Hepatocyte (in vitro differentiated cells): ENCODE results near the gene SCAI. TPM values are rescaled to one million over a fixed set of nuclear protein-coding genes. Genes with fewer than 3 reads are reported as not detected.

Experiments
- DNase-seq: peaks from one replicate; pipeline ENCODE4 v3.0.0-alpha.2; 2016; ENCODE audit warnings: low spot score
- H2AFZ ChIP-seq: fragments of 200-600 bp; sonication (generic); 2 replicates; pipeline ENCODE4 v1.6.0; 2016; ENCODE audit warnings: antibody characterized with exemption, mild to moderate bottlenecking
- H3K27ac ChIP-seq: fragments of 200-600 bp; sonication (generic); 2 replicates; pipeline ENCODE4 v1.5.1; 2016; ENCODE audit warnings: mild to moderate bottlenecking
- H3K27me3 ChIP-seq: fragments of 200-600 bp; sonication (generic); 2 replicates; pipeline ENCODE4 v1.6.1; 2016
- H3K36me3 ChIP-seq: fragments of 200-600 bp; sonication (generic); replicated peaks from 2 replicates; pipeline ENCODE4 v1.5.1; 2016; ENCODE audit warnings: low read depth; ENCODE audit not compliant: insufficient read depth
- H3K4me1 ChIP-seq: fragments of 200-600 bp; sonication (generic); 2 replicates; pipeline ENCODE4 v1.5.1; 2016; ENCODE audit warnings: mild to moderate bottlenecking, moderate library complexity; ENCODE audit not compliant: insufficient read depth
- H3K4me2 ChIP-seq: fragments of 200-600 bp; sonication (generic); 2 replicates; pipeline ENCODE4 v1.6.0; 2016
- H3K4me3 ChIP-seq: fragments of 200-600 bp; sonication (generic); 2 replicates; pipeline ENCODE4 v1.5.1; 2016; ENCODE audit warnings: mild to moderate bottlenecking
- H3K79me2 ChIP-seq: fragments of 200-600 bp; sonication (generic); 2 replicates; pipeline ENCODE4 v1.6.0; 2017; ENCODE audit warnings: mild to moderate bottlenecking
- H3K9me2 ChIP-seq: fragments of 200-600 bp; sonication (generic); replicated peaks from 2 replicates; pipeline ENCODE4 v1.6.0; 2017; ENCODE audit warnings: mild to moderate bottlenecking; ENCODE audit not compliant: insufficient read depth
- H3K9me3 ChIP-seq: fragments of 200-600 bp; sonication (generic); 2 replicates; pipeline ENCODE4 v1.5.1; 2016; ENCODE audit warnings: low read depth, mild to moderate bottlenecking
- H4K20me1 ChIP-seq: fragments of 200-600 bp; sonication (generic); 2 replicates; pipeline ENCODE4 v1.6.0; 2016; ENCODE audit warnings: mild to moderate bottlenecking; ENCODE audit not compliant: insufficient read depth, poor library complexity, severe bottlenecking
- CTCF ChIP-seq: fragments of 200-600 bp; sonication (generic); IDR thresholded peaks from 2 replicates; pipeline ENCODE4 v1.5.1; 2016; ENCODE audit warnings: antibody characterized with exemption, mild to moderate bottlenecking; ENCODE audit not compliant: poor library complexity
- EZH2 ChIP-seq: fragments of 200-600 bp; sonication (generic); IDR thresholded peaks from 2 replicates; pipeline ENCODE4 v1.6.1; 2016; ENCODE audit warnings: antibody characterized with exemption, mild to moderate bottlenecking, borderline replicate concordance
- EZH2phosphoT487 ChIP-seq: fragments of 200-600 bp; sonication (generic); IDR thresholded peaks from one replicate; pipeline ENCODE4 v1.6.1; 2018; ENCODE audit warnings: antibody characterized with exemption, mild to moderate bottlenecking, low read depth, moderate library complexity; ENCODE audit not compliant: unreplicated experiment, severe bottlenecking
- WGBS: methylation state at CpG from one replicate; pipeline ENCODE4 v1.1.6; 2016; ENCODE audit warnings: low lambda C conversion rate; ENCODE audit errors: missing lambda C conversion rate; 5-methylcytosine and 5-hydroxymethylcytosine counted together
- polyA plus RNA-seq: library from polyadenylated mRNA; unstranded; fragments of >200 nt; fragmentation: Nextera tagmentation; extraction: Ambion mirVana; gene quantifications from 2 replicates; pipeline ENCODE4 v1.2.1, GENCODE V29; 2016
- total RNA-seq: library from RNA; depleted of rRNA; stranded (reverse); fragments of >200 nt; gene quantifications from 2 replicates; pipeline ENCODE4 v1.2.3, GENCODE V29; 2014

SCAI gene
- total and polyA plus RNA-seq, 2 experiments from 2014 or later: 0.97 to 10.5 TPM

DNA sequence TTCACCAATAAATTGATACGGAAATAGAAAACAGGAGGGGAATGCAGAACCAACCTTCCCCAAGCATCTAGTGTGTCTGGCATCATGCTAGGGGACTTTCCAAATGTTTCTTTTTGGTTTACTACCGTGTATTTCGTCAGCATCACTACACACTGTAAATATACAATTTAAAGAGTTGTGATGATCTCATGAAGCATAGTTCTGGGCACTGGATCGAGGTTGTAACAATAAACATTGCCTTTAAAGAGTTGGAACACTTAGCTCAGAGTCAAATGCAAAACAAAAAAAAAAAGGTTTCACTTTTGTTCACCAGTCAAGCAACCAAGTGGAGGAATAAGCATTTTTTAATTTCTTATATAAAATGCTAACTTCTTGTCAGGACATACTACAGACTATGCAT lies 2.9 kb upstream of the SCAI start:
- Histone ChIP-seq H3K4me2 (peak overlapping the region; percentile 48), H3K27me3 (no peaks in the 10 kb centered on the region), H3K27ac (peak overlapping the region; percentile 5), H3K4me3 (no peak overlapping the region), H3K79me2 (peaks cover 14% of the 10 kb centered on the region), H2AFZ (no peak overlapping the region), H3K36me3 (no peaks in the 10 kb centered on the region), H3K4me1 (peaks cover 5% of the 10 kb centered on the region), H3K9me2 (no peaks in the 10 kb centered on the region), H4K20me1 (peaks cover 2% of the 10 kb centered on the region), H3K9me3 (no peaks in the 10 kb centered on the region)
- peak; percentile 37 for DNase-seq
- no peak for TF ChIP-seq EZH2
- no peak for TF ChIP-seq EZH2phosphoT487
- TF ChIP-seq CTCF: no peak
- WGBS: 61% methylated on average over 4 of the region's 4 CpGs

- no peaks in the 10 kb centered on the region for H3K36me3 ChIP-seq
- no peak for DNase-seq
- no peak overlapping the region for H3K27ac ChIP-seq
- H3K4me1 ChIP-seq: peaks cover 5% of the 10 kb centered on the region
- H3K4me2 ChIP-seq: no peak overlapping the region
- peaks cover 2% of the 10 kb centered on the region for H4K20me1 ChIP-seq
- peaks cover 20% of the 10 kb centered on the region for H3K79me2 ChIP-seq
- no peak overlapping the region for H2AFZ ChIP-seq
- no peaks in the 10 kb centered on the region for H3K9me2 ChIP-seq
- no peaks in the 10 kb centered on the region for H3K9me3 ChIP-seq
- no peaks in the 10 kb centered on the region for H3K27me3 ChIP-seq
- 75% methylated on average over 4 of the region's 4 CpGs for WGBS
- TF ChIP-seq EZH2: no peak
- no peak for TF ChIP-seq CTCF
- TF ChIP-seq EZH2phosphoT487: no peak
- no peak overlapping the region for H3K4me3 ChIP-seq
Observed at GRCh38 chr9:125145425-125145824, 2.1 kb upstream of the SCAI start.

DNA sequence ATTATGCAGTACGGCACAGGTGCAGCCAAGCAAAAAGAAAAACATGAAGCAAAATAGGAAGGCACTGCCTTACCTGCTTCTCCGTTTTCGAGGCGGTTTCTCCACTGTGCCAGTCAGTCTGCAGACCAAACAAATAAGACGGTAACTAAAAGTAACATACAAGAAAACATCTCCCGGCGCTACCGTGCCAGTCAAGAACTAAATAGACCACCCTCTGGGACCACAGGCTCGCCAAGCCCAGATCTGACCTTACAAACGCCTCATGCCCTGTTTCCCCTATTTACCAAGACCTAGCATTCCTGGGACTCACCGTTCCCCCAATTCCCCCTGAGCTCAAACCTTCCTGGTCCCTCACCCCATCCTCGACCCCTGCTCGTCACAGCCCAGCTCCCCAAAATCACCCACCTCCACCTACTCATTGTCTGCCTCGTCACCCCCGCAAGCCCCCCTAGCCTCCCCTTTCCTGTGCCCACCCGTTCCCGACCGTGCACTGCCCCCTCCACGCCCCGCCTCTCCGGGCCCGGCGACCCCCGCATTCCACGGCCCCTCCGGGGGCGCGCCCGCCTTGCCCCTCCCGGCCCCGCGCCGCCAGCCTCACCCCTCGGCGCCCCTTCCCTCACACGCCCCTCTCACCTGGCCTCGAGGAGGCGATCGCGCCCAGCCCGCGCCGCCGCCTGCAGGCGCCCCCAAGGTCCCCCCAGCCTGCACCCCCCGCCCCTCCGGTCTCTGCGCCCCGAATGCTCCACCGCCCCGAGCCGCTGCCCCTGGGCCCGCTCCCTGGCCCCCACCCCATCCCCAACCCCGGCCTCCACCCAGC lies 560 bp downstream of the SCAI start:
- Histone ChIP-seq H3K36me3 (no peaks in the 10 kb centered on the region), H2AFZ (peak overlapping the region; percentile 55), H3K79me2 (peaks cover 34% of the 10 kb centered on the region), H3K27me3 (no peaks in the 10 kb centered on the region), H3K4me1 (peaks cover 5% of the 10 kb centered on the region), H3K9me3 (no peaks in the 10 kb centered on the region), H4K20me1 (peaks cover under 1% of the 10 kb centered on the region), H3K4me2 (peak overlapping the region; percentile 89), H3K4me3 (peak overlapping the region; percentile 46), H3K9me2 (no peaks in the 10 kb centered on the region), H3K27ac (peak overlapping the region; percentile 64)
- TF ChIP-seq EZH2 (no peak), CTCF (peak; percentile 17), EZH2phosphoT487 (no peak)
- peak; percentile 19 for DNase-seq
- WGBS: 4% methylated on average over 26 of the region's 54 CpGs
